Measurements from ENCODE around the gene ZBTB21. TPM values are rescaled to one million over a fixed set of nuclear protein-coding genes. Genes with fewer than 3 reads are reported as not detected.

Gene ZBTB21
- total RNA-seq, 1 donor from 2014 or later: 8.4 TPM

DNA sequence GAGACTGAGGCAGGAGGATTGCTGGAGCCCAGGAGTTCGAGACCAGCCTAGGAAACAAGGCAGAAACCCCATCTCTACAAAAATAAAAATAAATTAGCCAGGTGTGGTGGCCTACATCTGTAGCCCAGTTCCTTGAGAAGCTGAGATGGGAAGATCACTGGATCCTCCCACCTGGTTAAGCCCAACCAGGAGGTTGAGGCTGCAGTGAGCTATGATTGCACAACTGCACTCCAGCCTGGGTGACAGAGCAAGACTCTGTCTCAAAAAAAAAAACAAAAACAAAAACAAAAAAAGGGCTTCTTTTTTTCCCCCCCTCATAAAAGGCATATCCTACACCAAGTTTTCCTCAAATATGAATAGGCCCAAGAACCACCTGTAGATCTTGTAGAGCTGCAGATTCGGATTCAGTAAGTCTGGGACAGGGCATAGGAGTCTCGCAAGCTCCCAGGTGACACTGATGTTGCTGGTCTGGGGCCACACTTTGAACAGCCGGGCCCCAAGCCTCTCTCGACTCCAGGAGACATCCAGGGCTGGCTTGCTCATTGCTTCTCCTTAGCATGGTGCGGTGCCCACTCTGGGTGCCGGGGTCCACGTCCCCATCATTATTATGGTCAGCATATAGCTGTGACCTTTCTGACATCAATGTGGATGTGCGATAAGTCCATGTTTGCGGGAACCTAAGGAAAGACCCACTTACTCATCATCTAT lies 38.9 kb upstream of the ZBTB21 start:
- Mint-ChIP-seq H3K36me3 (ENCODE audit: low read depth, unreplicated experiment) (no peaks in the 10 kb centered on the region), H3K27ac (ENCODE audit: unreplicated experiment) (no peak overlapping the region), H3K9me3 (ENCODE audit: unreplicated experiment) (no peaks in the 10 kb centered on the region), H3K4me3 (ENCODE audit: unreplicated experiment) (no peak overlapping the region), H3K27me3 (ENCODE audit: unreplicated experiment) (peaks cover 2% of the 10 kb centered on the region), H3K4me1 (ENCODE audit: unreplicated experiment) (no peaks in the 10 kb centered on the region)
- TF ChIP-seq, protein P1, sequence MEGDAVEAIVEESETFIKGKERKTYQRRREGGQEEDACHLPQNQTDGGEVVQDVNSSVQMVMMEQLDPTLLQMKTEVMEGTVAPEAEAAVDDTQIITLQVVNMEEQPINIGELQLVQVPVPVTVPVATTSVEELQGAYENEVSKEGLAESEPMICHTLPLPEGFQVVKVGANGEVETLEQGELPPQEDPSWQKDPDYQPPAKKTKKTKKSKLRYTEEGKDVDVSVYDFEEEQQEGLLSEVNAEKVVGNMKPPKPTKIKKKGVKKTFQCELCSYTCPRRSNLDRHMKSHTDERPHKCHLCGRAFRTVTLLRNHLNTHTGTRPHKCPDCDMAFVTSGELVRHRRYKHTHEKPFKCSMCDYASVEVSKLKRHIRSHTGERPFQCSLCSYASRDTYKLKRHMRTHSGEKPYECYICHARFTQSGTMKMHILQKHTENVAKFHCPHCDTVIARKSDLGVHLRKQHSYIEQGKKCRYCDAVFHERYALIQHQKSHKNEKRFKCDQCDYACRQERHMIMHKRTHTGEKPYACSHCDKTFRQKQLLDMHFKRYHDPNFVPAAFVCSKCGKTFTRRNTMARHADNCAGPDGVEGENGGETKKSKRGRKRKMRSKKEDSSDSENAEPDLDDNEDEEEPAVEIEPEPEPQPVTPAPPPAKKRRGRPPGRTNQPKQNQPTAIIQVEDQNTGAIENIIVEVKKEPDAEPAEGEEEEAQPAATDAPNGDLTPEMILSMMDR (IDR thresholded peaks at IDR 0.05; ENCODE audit: unreplicated experiment): no peak
- DNase-seq (ENCODE audit: low spot score): no peak

DNA sequence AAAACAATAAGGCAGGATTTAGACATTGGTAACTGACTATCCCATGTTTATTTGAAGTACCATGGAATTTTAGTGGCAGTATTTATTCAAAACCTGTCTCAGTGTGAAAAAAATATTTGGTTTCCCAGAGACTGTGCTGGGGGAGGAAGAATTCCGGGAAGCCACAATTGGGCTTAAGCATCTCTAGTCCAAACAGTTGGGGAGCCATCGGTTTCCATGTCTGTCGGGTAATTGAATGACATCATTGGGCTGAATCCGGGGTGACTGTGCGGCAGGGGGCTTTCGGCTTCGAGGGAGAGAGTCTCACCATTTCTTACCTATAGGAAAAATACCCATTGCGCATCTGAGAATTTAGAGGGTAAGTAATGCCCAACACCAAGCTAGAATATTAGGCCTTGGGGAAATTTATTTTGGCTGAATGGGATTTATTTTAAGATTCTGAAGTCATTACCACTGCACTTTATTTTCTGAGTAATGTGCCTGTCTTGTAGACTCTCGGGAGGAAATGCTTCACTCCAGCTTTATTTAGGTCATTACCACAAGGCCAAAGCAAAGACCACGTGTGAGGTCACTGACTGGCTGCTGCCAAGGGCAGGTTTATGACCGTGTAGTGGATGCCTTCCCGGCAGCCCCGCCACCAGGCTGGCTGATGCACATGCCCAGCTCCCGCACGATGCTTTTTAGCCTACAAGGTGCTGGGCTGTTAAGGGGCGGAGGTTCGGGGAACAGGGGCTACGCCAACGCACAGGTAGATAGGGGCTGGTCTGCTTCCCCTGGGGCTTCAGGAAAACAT lies 37.9 kb upstream of the ZBTB21 start:
- Mint-ChIP-seq H3K4me3 (ENCODE audit: unreplicated experiment) (no peak overlapping the region), H3K27ac (ENCODE audit: unreplicated experiment) (no peak overlapping the region), H3K4me1 (ENCODE audit: unreplicated experiment) (no peaks in the 10 kb centered on the region), H3K36me3 (ENCODE audit: low read depth, unreplicated experiment) (no peaks in the 10 kb centered on the region), H3K9me3 (ENCODE audit: unreplicated experiment) (no peaks in the 10 kb centered on the region), H3K27me3 (ENCODE audit: unreplicated experiment) (no peaks in the 10 kb centered on the region)
- TF ChIP-seq, protein P1 (IDR thresholded peaks at IDR 0.05; ENCODE audit: unreplicated experiment): no peak
- DNase-seq (ENCODE audit: low spot score): no peak

DNA sequence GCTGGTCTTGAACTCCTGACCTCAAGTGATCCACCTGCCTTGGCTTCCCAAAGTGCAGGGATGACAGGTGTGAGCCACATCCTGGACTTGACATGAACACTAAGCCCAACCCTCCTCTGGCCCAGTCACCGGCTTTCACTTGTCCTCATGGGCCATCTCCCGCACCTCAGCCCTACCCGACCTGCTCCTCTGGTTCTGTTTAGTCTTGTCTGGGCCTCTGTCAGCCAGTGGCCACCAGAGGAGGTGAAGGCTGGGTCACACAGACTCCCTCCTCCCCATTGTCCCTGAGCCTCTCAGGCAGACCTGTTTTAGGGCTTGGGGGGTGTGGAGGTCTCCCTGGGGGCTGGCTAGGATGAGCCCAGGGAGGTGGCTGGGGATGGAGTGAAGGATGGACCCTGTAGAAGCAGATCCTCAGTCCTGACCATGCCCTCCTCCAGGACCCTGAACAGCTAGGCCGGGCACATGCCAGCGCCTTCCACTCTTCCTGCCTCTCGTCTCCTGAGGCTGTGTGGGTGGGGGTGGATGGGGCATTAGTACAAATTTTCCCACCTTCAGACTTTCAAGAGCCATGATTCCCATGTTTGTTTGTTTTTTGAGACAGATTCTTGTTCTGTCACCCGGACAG lies 34.8 kb upstream of the ZBTB21 start:
- no peak overlapping the region for H3K27ac Mint-ChIP-seq (ENCODE audit: unreplicated experiment)
- H3K36me3 Mint-ChIP-seq (ENCODE audit: low read depth, unreplicated experiment): no peaks in the 10 kb centered on the region
- no peaks in the 10 kb centered on the region for H3K9me3 Mint-ChIP-seq (ENCODE audit: unreplicated experiment)
- DNase-seq (ENCODE audit: low spot score): no peak
- H3K4me3 Mint-ChIP-seq (ENCODE audit: unreplicated experiment): no peak overlapping the region
- TF ChIP-seq, protein P1 (IDR thresholded peaks at IDR 0.05; ENCODE audit: unreplicated experiment): no peak
- no peaks in the 10 kb centered on the region for H3K4me1 Mint-ChIP-seq (ENCODE audit: unreplicated experiment)
- peaks cover 2% of the 10 kb centered on the region for H3K27me3 Mint-ChIP-seq (ENCODE audit: unreplicated experiment)

DNA sequence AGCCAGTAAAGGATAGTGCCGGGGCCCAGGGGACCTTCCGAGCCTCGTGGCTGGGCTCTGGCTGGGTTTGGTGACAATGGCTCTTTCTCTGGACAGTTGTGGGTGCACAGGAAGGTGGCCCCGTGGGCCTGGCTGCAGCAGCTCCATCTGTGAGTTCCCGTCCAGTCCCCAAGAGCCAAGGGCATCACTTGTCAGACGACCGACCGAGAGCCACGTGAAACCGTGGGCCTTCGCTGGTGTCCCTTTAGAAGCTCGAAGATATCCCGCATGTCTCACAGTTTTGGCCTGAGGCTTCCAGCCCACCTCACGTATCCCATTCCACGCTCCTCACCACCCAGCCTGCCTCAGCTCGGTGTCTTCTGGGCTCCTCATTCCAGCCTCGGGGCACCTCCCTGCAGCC lies 33.8 kb upstream of the ZBTB21 start:
- TF ChIP-seq, protein P1 (IDR thresholded peaks at IDR 0.05; ENCODE audit: unreplicated experiment): no peak
- no peaks in the 10 kb centered on the region for H3K9me3 Mint-ChIP-seq (ENCODE audit: unreplicated experiment)
- no peaks in the 10 kb centered on the region for H3K4me1 Mint-ChIP-seq (ENCODE audit: unreplicated experiment)
- no peaks in the 10 kb centered on the region for H3K36me3 Mint-ChIP-seq (ENCODE audit: low read depth, unreplicated experiment)
- no peak overlapping the region for H3K4me3 Mint-ChIP-seq (ENCODE audit: unreplicated experiment)
- peaks cover 2% of the 10 kb centered on the region for H3K27me3 Mint-ChIP-seq (ENCODE audit: unreplicated experiment)
- H3K27ac Mint-ChIP-seq (ENCODE audit: unreplicated experiment): no peak overlapping the region
- no peak for DNase-seq (ENCODE audit: low spot score)

All from endothelial cell (in vitro differentiated cells).